Measurements from ENCODE around the gene FAF1.
"Not testable (repeated sequence)": the region's sequence is repeated elsewhere in the genome, so short reads cannot be mapped to it uniquely, and the experiment has no call there.

FAF1 gene

GRCh38 chr1:50964863-50965262, 4.8 kb upstream of the FAF1 start:
- DNase-seq: no peak

- DNase-seq: peak in 10 of 56 donors; percentile 25 to 67 (median 44)
These were observed 659 bp downstream of the FAF1 start for GRCh38 chr1:50959303-50959912.

DNA sequence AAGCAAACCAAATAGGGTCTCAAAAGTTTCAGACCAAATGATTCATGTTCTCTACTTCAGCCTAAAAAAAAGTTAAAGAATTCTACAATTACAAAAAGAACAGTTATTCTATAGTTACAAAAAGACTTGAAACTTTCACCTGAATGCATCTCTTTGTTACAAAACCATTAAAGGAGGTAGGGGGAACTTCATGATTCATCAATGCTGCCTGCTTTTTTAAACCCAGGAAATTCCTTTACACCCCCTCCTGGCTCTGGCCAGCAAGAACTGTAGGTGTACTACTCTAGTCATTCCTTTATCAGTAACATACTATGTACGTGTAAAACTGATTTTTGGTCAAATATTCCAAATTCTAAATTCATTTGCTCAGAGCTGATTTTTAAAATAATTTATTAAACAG, 5.0 kb downstream of the FAF1 start:
- DNase-seq: no peak

DNA sequence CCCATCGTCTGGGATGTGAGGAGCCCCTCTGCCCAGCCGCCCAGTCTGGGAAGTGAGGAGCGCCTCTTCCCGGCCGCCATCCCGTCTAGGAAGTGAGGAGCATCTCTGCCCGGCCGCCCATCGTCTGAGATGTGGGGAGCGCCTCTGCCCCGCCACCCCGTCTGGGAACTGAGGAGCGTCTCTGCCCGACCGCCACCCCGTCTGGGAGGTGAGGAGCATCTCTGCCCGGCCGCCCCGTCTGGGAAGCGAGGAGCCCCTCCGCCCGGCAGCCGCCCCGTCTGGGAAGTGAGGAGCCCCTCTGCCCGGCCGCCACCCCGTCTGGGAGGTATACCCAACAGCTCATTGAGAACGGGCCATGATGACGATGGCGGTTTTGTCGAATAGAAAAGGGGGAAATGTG, 7.5 kb downstream of the FAF1 start:
- DNase-seq: not testable (repeated sequence)

DNA sequence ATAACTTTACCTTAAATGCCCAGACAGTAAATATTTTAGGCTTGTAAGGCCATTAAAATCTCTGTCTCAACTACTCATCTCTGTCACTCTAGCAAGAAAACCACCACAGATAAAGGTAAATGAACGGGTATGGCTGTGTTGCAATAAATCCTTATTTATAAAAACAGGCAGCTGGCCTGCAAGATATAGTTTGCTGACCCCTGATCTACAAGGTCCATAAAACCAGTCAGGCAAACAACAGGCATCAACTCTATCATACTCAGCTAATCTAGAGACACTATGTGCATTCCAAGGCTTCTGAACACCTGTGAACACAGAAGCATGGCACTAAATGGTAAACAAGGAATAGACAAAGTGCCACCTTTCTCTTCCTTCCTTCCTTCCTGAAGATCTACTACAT, 9.7 kb downstream of the FAF1 start:
- DNase-seq: no peak

DNA sequence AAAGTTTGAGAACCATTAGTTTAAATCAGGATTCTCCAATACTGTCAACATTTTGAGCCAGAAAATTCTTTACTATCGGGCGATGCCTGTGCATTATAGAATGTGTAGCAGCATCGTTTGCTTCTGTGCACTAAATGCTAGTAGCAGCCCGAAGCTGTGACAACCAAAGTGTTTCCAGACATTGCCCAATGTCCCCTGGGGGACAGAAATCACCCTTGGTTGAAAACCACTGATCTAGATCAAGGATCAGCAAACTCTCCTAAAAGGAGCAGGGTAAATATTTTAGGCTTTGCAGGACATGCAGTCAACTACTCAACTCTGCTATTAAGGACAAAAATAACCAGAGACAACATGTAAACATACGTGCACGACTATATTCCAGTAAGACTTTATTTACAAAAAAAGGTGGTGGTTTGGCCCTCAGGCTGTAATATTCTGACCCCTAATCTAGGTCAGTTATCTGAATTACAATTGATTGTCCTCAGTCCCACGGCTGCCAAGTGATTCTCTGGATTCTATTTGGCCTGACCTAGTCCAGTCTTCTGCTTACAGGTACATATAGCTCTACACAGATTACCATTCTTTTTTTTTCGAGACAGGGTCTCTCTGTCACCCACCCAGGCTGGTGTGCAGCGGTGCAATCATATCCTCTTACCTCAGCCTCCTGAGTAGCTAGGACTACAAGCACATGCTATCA, 10.6 kb downstream of the FAF1 start:
- DNase-seq: no peak

DNA sequence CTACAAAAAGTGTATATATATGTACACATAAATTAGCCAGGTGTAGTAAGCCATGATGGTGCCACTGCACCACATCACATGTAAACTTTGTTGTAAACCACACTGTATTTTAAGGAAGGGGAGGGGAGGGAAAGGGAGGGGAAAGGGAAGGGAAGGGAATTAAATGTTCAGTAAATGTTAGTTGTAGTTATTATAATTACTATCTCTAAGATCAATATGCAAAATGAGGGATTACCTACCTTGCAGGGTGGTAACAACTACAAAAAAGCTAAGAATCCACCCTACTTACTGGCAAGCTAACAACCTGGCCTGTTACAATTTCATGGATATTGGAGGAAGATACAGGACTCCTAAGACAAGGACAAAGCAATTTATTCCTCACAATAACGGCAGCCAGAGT, 17.7 kb downstream of the FAF1 start:
- DNase-seq: no peak

GRCh38 chr1:50940291-50940690, 19.8 kb downstream of the FAF1 start:
- DNase-seq: no peak

- no peak for DNase-seq
These were observed 23.7 kb downstream of the FAF1 start for GRCh38 chr1:50936321-50936720.

DNA sequence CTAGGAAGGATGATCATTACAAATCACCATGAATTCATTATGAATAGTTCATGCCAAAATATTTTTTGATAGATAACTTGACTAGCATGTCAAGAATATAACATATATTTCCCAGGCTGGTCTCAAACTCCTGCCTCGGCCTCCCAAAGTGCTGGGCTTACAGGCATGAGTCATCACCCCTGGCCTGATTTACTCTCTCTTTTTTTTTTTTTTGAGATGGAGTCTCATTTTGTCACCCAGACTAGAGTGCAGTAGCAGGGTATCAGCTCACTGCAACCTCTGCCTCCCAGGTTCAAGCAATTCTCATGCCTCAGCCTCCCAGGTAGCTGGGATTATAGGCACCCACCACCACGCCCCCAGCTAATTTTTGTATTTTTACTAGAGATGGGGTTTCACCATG, 24.8 kb downstream of the FAF1 start:
- DNase-seq: not testable (repeated sequence)

GRCh38 chr1:50934838-50935237, 25.2 kb downstream of the FAF1 start:
- DNase-seq: no peak

DNA sequence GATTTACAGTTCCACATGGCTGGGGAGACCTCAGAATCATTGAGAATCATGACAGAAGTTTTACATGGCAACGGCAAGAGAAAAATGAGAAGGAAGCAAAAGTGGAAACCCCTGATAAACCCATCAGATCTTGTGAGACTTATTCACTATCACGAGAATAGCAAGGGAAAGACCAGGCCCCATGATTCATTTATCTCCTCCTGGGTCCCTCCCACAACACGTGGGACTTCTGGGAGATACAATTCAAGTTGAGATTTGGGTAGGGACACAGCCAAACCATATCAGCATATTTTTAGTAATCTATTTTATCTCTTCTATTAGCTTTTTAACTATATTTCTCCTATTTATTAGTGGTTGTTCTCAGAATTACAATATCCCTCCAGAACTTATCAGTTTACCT, 26.3 kb downstream of the FAF1 start:
- not testable (repeated sequence) for DNase-seq

GRCh38 chr1:50932043-50932442, 28.0 kb downstream of the FAF1 start:
- DNase-seq: not testable (repeated sequence)

DNA sequence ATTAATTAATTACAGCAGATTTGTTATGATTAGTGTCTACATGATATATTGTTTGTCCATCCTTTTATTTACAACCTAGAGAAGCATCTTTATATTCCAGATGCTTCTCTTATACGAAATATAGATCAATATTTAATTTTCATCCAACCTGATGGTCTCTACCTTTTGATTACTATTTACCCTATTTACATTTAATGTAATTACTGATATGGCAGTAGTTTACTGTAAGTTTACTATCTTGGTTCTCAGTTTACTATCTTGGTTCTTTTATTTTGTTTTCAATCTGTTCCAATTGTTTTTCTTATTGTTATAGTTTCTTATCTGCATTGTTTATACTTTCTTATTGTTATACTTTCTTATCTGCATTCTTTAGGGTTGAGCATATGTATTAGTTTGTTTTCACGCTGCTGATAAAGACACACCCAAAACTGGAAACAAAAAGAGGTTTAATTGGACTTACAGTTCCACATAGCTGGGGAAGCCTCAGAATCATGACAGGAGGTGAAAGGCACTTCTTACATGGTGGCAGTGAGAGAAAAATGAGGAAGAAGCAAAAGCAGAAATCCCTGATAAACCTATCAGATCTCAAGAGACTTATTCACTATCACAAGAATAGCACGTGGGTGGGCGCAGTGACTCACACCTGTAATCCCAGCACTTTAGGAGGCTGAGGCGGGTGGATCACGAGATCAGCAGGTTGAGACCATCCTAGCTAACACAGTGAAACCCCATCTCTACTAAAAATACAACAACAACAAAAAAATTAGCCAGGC, 28.9 kb downstream of the FAF1 start:
- DNase-seq: no peak

GRCh38 chr1:50930193-50930592, 29.9 kb downstream of the FAF1 start:
- no peak for DNase-seq

GRCh38 chr1:50929376-50929958, 30.6 kb downstream of the FAF1 start:
- DNase-seq: peak in 2 of 56 donors; percentile 0 to 40

DNA sequence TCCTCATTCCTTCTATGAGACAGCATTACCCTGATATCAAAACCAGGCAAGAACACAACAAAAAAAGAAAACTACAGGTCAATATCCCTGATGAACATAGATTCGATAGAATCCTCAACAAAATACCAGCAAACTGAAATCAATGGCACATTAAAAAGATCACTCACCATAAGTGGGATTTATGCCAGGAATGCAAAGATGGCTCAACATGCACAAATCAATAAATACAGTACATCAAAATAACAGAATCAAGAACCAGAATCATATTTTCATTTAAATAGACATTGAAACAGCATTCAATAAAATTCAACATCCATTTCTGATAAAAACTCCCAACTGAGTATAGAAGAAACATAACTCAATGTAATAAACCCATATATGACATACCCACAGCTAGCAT, 36.5 kb downstream of the FAF1 start:
- no peak for DNase-seq

GRCh38 chr1:50921029-50921428, 39.0 kb downstream of the FAF1 start:
- DNase-seq: no peak

DNA sequence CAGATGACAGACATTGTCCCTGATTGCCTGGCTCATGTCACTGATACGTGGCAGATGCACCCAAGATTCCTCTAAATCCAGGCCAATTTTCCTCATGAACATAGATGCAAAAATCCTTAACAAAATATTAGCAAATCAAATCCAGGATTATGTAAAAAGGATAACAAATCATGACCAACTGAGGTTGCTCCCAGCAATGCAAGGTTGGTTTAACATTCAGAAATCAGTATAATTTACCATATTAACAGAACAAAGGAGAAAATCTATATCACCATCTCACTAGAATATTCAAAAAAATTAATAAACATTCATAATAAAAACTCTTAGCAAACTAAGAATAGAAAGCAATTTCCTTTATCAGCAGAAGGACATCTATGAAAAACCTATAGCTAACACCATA, 39.7 kb downstream of the FAF1 start:
- DNase-seq: no peak

GRCh38 chr1:50917138-50918137, 42.6 kb downstream of the FAF1 start:
- DNase-seq: no peak

GRCh38 chr1:50915621-50916020, 44.4 kb downstream of the FAF1 start:
- DNase-seq: no peak
